ENCODE measurements around the gene FIBCD1.

DNA sequence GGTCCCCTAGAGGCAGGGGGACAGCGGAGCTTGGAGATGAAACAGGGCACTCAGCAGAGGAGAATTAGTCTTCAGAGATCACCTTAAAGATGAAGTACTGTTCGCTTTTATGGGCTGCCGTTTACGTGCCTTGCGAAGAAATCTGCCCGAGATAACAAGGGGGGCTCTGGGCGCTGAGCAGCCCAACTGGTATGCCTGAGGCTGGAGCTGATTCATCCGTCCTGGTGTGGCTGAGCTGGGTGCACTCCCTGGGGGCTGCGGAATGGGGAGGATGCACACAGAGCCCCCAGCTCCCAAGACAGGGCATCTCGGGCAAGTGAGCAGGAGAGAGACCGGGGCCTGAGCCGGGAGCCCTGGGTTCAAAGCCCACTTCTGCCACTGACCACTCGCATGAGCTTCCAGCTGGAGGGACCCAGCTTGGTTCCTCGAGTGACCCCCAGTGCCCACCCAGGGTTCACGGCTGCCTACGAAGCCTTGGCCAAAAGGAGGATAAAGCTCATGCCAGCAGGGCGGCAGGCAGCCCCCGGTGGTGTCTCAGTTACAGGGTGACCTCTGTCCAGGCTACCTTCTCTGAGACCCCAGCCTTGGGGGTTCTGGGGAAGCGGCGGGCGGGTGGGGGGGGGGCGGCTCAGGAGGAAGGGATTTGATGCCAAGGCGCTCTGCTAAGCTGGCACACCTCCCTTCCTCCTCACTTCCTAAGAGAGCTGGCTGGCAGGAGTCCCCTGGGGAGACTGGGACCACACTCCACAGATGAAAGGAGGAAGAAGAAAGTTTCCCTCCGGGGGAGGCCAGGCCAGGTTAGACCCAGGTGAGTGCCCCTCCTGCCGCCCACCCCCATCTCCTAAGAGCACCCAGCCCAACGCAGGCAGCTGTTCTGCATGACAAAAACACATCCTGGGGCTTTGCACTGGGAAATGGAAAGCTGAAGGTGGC is 5.7 kb downstream of the FIBCD1 start:
- TF ChIP-seq, protein P1, sequence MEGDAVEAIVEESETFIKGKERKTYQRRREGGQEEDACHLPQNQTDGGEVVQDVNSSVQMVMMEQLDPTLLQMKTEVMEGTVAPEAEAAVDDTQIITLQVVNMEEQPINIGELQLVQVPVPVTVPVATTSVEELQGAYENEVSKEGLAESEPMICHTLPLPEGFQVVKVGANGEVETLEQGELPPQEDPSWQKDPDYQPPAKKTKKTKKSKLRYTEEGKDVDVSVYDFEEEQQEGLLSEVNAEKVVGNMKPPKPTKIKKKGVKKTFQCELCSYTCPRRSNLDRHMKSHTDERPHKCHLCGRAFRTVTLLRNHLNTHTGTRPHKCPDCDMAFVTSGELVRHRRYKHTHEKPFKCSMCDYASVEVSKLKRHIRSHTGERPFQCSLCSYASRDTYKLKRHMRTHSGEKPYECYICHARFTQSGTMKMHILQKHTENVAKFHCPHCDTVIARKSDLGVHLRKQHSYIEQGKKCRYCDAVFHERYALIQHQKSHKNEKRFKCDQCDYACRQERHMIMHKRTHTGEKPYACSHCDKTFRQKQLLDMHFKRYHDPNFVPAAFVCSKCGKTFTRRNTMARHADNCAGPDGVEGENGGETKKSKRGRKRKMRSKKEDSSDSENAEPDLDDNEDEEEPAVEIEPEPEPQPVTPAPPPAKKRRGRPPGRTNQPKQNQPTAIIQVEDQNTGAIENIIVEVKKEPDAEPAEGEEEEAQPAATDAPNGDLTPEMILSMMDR (IDR thresholded peaks at IDR 0.05), result no peak
- TF ChIP-seq POLR2A (IDR thresholded peaks at IDR 0.05), result no peak
